ENCODE data around the gene RHBDD1. TPM values are rescaled to one million over a fixed set of nuclear protein-coding genes. Genes with fewer than 3 reads are reported as not detected.

The RHBDD1 gene
- total RNA-seq, 1 donor from 2014 or later: 30.0 TPM

DNA sequence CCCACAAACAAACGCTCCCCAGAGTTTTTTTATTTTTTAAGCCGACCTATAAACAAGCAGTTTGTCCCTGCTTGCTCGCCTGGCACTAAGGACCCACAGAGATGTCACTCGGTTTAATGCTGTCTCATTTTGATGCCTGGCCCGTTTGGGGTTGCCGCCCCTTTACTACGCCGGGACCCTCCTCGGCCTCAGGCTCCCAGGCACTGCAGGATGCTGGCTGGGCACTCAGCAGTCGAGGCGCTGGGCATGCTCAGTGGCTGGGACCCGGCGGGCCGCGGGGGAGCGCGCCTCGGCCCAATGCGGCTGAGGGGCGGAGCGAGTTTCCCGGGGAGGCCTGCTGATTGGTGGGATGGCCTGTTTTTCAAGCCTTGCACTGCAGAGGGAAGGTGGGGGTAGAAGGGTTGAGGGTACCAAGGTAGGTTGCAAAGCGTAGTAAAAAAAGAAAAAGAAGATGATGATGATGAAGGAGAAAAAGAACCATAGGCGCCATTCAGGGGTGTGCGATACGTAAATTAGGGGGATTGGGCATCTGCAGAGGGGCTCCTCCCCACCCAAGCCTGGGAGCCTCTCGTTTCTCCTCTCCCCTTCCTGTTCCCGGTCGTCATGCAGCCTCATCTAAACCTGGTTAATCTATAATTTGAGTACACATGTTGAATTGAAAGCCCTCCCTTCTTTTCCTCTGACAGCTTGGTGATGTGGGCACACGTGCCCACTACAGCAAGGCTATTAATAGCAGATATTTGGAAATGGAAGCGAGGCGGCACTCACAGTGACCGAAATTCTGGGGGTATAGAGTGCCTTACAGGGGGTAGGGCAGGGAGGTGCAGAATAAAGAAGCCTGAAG, 34.7 kb upstream of the RHBDD1 start:
- H3K27me3 Mint-ChIP-seq (ENCODE audit: low read depth): no peaks in the 10 kb centered on the region
- H3K9me3 Mint-ChIP-seq (ENCODE audit: low read depth): no peaks in the 10 kb centered on the region
- peaks cover 3% of the 10 kb centered on the region for H3K36me3 Mint-ChIP-seq (ENCODE audit: low read depth)
- peak overlapping the region; percentile 52 for H3K4me3 Mint-ChIP-seq (ENCODE audit: unreplicated experiment)
- no peak overlapping the region for H3K27ac Mint-ChIP-seq (ENCODE audit: unreplicated experiment)
- peaks cover 21% of the 10 kb centered on the region for H3K4me1 Mint-ChIP-seq (ENCODE audit: low read depth)
- no peak for DNase-seq (ENCODE audit: low spot score)
- TF ChIP-seq, protein P1, sequence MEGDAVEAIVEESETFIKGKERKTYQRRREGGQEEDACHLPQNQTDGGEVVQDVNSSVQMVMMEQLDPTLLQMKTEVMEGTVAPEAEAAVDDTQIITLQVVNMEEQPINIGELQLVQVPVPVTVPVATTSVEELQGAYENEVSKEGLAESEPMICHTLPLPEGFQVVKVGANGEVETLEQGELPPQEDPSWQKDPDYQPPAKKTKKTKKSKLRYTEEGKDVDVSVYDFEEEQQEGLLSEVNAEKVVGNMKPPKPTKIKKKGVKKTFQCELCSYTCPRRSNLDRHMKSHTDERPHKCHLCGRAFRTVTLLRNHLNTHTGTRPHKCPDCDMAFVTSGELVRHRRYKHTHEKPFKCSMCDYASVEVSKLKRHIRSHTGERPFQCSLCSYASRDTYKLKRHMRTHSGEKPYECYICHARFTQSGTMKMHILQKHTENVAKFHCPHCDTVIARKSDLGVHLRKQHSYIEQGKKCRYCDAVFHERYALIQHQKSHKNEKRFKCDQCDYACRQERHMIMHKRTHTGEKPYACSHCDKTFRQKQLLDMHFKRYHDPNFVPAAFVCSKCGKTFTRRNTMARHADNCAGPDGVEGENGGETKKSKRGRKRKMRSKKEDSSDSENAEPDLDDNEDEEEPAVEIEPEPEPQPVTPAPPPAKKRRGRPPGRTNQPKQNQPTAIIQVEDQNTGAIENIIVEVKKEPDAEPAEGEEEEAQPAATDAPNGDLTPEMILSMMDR (IDR thresholded peaks at IDR 0.05): no peak

DNA sequence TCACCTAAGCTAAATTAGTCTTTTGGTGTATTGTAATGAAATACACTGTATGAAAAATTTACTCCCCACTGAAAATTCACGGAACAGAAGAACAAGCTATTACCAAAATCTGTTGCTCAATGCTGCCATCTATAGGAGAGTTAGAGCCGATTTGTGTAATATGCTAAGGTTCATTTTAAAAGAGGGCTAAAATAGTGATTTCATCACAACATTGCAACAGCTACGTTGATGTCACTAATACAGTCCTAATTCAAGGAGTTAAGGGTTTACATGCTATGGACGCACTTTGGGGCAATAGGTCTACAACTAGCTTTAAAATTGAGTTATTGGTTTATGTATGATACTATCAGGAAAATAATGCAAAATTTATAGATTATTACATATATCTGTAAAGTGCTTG, 33.3 kb upstream of the RHBDD1 start:
- Mint-ChIP-seq H3K27me3 (ENCODE audit: low read depth) (no peaks in the 10 kb centered on the region), H3K36me3 (ENCODE audit: low read depth) (no peaks in the 10 kb centered on the region), H3K4me3 (ENCODE audit: unreplicated experiment) (no peak overlapping the region), H3K4me1 (ENCODE audit: low read depth) (peaks cover 19% of the 10 kb centered on the region), H3K9me3 (ENCODE audit: low read depth) (no peaks in the 10 kb centered on the region), H3K27ac (ENCODE audit: unreplicated experiment) (no peak overlapping the region)
- TF ChIP-seq, protein P1 (IDR thresholded peaks at IDR 0.05): peak; percentile 94
- DNase-seq (ENCODE audit: low spot score): no peak

DNA sequence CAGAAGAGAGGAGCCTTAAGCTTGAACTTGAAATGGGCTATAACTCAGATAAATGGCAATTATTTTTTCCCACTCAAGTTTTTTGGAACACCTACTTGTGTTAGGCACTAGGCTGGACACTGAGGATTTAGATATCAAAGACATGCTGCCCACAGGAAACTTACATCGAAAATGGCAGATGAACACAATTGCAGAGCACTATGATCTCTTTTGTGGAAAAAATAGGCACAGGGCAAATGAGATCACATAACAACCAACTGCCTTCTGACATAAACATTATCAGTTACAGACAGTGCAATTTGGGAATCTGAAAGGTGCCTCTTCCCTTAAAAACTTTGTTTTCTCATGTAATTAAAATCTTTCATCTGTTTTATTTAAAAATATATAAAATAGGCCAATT, 32.4 kb upstream of the RHBDD1 start:
- Mint-ChIP-seq H3K27me3 (ENCODE audit: low read depth) (peaks cover 3% of the 10 kb centered on the region), H3K4me3 (ENCODE audit: unreplicated experiment) (no peak overlapping the region), H3K9me3 (ENCODE audit: low read depth) (no peaks in the 10 kb centered on the region), H3K4me1 (ENCODE audit: low read depth) (peaks cover 14% of the 10 kb centered on the region), H3K36me3 (ENCODE audit: low read depth) (no peaks in the 10 kb centered on the region), H3K27ac (ENCODE audit: unreplicated experiment) (no peak overlapping the region)
- TF ChIP-seq, protein P1 (IDR thresholded peaks at IDR 0.05): no peak
- DNase-seq (ENCODE audit: low spot score): no peak

DNA sequence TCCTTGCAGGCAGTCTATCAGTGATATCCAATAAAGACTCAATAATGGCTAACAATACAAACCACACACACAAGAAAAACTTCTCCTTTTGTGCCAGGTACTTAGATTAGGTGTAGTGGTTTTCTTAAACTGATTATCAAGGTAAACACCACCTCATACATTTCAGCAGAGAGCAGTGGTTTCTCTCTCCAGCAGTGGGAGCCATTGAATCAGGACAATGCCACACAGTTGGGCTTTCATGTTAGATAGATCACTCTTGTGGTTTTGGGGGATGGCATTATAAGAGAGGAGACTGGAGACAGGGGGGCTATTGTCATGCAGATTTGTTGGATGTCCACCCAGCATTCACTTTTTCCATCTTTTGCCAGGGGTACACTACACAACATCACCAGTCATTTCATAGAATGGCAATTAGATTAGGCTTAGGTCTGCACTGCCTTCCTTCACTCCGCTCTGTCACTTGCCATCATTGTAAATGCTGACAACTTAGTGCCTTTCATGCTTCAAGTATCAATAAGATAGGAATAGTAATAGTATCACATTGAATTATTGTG, 22.6 kb upstream of the RHBDD1 start:
- no peak overlapping the region for H3K4me3 Mint-ChIP-seq (ENCODE audit: unreplicated experiment)
- no peaks in the 10 kb centered on the region for H3K9me3 Mint-ChIP-seq (ENCODE audit: low read depth)
- no peaks in the 10 kb centered on the region for H3K36me3 Mint-ChIP-seq (ENCODE audit: low read depth)
- H3K27ac Mint-ChIP-seq (ENCODE audit: unreplicated experiment): no peak overlapping the region
- no peak for DNase-seq (ENCODE audit: low spot score)
- TF ChIP-seq, protein P1 (IDR thresholded peaks at IDR 0.05): peak; percentile 78
- no peaks in the 10 kb centered on the region for H3K4me1 Mint-ChIP-seq (ENCODE audit: low read depth)
- H3K27me3 Mint-ChIP-seq (ENCODE audit: low read depth): peaks cover 14% of the 10 kb centered on the region

DNA sequence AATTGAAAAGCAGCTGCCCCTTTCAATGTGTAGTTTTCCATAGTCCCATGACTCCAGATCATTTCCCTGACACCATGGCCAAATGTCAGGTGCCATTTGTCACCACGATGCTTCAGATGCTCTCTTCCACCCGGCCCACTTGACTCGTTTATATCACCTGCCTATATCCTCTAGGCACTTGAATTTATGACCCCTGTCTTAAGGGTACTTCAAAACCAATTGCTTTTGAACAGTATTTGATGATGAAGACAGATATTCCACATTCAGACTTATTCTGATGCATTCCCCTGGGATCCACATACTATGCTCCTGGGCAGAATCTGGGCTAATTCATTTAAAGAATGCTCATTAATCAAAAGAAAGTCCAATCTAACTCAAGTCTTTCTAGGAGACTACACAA, 16.9 kb upstream of the RHBDD1 start:
- H3K4me3 Mint-ChIP-seq (ENCODE audit: unreplicated experiment): no peak overlapping the region
- no peak overlapping the region for H3K27ac Mint-ChIP-seq (ENCODE audit: unreplicated experiment)
- no peaks in the 10 kb centered on the region for H3K36me3 Mint-ChIP-seq (ENCODE audit: low read depth)
- H3K27me3 Mint-ChIP-seq (ENCODE audit: low read depth): peaks cover 1% of the 10 kb centered on the region
- TF ChIP-seq, protein P1 (IDR thresholded peaks at IDR 0.05): no peak
- H3K9me3 Mint-ChIP-seq (ENCODE audit: low read depth): no peaks in the 10 kb centered on the region
- DNase-seq (ENCODE audit: low spot score): no peak
- H3K4me1 Mint-ChIP-seq (ENCODE audit: low read depth): no peaks in the 10 kb centered on the region

All from chondrocyte (in vitro differentiated cells).